Retina (tissue), 1 donor: Measurements from ENCODE around the gene HTR3A.
"Not testable (repeated sequence)": the region's sequence is repeated elsewhere in the genome, so short reads cannot be mapped to it uniquely, and the experiment has no call there.

ENCODE experiments used
- DNase-seq: peaks from one replicate; pipeline ENCODE4 v3.0.0-alpha.2; 2016

HTR3A gene

DNA sequence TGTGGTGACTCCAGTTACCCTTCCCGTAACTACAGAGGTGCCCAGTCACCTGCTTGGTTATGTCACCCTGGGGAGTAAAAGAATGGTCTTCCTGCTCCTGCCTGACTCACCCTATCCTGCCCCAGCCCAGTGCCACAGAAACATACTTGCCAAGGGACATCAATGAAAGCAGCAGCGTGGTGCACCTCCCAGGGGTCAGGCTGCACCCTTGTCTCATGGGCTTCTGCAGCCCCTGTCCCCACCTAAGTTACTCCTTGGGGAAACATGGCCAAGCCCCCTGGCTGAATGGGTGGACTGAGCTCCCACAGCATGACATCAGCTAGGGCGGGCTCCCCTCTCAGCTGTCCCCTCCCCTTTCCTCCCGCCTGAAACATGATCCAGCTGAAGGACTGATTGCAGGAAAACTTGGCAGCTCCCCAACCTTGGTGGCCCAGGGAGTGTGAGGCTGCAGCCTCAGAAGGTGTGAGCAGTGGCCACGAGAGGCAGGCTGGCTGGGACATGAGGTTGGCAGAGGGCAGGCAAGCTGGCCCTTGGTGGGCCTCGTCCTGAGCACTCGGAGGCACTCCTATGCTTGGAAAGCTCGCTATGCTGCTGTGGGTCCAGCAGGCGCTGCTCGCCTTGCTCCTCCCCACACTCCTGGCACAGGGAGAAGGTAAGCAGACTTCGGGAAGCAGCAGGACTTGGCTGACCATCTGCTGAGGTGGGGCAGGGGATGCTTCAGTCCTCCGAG lies at the start of gene HTR3A:
TSS of gene HTR3A (plus strand) at position 368 of the 730 bp plus-strand sequence. CDS start at position 586, 218 bp downstream.
- peak; percentile 60 for DNase-seq

GRCh38 chr11:113926273-113927197 lies 48.4 kb upstream of the HTR3A start:
- DNase-seq = no peak

DNA sequence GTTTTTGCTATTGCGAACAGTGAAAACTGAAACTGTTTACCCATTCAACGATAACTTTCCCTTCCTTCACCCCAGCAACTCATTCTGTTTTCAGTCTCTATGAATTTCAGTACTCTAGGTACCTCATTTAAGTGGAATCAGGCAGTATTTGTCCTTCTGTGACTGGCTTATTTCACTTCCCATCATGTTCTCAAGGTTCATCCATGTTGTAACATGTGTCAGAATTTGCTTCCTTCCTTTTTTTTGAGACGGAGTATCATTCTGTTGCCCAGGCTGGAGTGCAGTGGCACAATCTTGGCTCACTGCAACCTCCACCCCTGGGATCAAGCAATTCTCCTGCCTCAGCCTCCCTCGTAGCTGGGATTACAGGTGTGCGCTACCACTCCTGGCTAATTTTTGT lies 46.6 kb upstream of the HTR3A start:
- no peak for DNase-seq

GRCh38 chr11:113932788-113933187 lies 42.1 kb upstream of the HTR3A start:
- no peak for DNase-seq

GRCh38 chr11:113934193-113934592 lies 40.7 kb upstream of the HTR3A start:
- DNase-seq = not testable (repeated sequence)

DNA sequence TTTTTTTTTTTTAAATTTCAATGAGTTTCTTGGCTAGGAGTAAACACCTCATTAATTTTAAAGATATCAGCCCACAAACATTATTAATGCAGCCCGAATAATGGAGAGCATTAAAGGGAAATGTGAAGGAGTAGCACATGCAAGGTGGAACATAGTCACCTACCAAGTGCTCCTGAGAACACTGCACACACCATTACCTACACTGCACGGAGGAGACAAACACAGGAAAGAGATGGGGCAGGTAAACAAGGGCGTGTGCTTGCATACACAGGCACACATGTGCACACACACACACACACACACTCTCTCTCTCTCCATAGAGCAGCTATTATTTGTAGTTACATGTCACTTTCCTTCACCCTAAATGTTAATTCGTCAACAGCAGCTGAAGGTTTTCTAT lies 40.1 kb upstream of the HTR3A start:
- DNase-seq = no peak

- DNase-seq = no peak
These were observed 39.0 kb upstream of the HTR3A start for GRCh38 chr11:113935858-113936257.

DNA sequence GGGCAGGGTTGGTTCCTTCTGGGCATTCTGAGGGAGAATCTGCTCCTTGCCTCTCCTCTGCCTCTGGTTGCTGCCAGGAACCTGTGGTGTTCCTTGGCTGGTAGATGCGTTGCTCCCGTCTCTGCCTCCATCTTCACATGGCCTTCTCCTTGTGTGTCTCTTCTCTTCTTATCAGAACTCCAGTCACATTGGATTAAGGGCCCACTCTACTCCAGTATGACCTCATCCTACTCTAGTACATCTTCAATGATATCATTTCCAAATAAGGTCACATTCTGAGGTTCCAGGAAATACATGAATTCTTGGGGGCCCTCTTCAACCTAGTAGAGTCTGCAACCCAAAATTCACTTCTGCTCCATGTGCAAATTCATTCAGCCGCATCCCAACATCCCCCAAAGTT lies 37.0 kb upstream of the HTR3A start:
- DNase-seq = no peak

- DNase-seq = no peak
These were observed 32.7 kb upstream of the HTR3A start for GRCh38 chr11:113942256-113942655.

GRCh38 chr11:113946162-113946561 lies 28.7 kb upstream of the HTR3A start:
- DNase-seq = not testable (repeated sequence)

DNA sequence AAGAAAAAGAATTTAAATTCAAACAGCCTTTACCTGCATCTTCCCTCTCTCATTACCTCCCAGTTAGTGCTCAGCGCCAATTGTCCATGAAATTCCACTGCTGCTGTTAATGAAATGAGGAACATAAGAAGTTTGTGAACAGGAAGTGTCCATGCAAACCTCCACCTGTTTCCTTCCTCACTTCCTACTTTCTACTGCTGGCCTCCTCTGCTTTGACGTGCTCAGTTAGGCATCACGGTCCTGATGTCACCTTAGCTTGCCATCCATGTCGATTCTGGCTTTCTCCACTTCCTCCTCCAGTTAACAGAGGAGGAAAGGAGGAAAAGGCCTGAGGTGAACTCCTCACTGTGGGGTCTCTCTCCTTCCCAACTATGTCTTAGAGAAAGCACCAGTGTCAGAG lies 26.9 kb upstream of the HTR3A start:
- DNase-seq = no peak

DNA sequence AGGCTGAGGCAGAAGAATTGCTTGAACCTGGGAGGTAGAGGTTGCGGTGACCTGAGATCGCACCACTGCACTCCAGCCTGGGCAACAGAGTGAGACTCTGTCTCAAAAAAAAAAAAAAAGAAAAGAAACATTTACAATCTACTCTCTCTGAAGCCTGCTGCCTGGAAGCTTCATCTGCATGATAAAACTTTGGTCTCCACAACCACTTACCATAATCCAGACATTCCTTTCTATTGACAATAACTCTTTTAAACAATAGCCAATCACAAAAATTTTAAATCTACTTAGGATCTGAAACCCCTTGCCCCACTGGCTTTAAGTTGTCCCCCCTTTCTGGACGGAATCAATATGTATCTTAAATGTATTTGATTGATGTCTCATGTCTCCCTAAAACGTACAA lies 25.0 kb upstream of the HTR3A start:
- no peak for DNase-seq

GRCh38 chr11:113951537-113951936 lies 23.4 kb upstream of the HTR3A start:
- DNase-seq = no peak

DNA sequence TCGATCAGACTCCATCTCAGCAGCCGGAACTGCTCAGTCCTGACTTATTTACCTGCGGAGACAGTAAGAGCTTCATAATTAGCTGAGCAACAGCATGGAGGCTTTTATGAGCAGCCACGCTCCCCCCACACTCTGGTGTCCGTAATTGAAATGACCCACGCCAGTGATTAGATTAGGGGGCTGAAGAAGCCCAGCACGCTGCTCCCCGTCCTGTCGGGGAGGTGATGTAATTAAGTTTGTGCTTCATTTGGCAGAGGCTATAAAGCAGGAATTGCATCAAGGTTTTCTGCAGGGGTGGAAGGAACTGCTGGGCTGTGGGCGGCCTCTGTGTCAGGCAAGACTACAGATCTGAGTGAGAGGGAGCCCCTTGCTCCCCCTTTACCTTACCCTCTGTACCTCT lies 22.8 kb upstream of the HTR3A start:
- no peak for DNase-seq

- DNase-seq = no peak
These were observed 22.3 kb upstream of the HTR3A start for GRCh38 chr11:113952588-113952987.

- DNase-seq = no peak
These were observed 20.7 kb upstream of the HTR3A start for GRCh38 chr11:113954235-113954634.

DNA sequence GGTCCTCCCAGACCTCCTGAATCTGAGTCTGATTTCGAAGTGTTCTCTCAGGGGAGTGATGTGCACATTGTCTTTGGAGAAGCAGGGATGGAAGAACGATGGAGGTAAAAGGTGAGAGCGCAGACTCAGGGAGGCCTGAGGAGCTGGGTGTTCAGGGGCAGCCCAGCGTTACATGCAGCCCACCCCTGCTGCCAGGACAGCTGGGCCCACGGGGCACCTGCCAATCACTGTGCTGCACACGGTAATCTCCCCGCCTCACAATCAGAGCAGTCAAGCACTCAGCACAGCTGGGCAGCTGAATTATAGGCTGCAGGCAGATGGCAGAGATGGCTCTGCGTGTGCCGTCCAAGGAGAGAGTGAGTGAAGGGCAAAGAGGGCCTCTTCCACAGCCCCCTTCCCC lies 17.9 kb upstream of the HTR3A start:
- peak; percentile 62 for DNase-seq

- DNase-seq = no peak
These were observed 14.1 kb upstream of the HTR3A start for GRCh38 chr11:113960702-113961330.

DNA sequence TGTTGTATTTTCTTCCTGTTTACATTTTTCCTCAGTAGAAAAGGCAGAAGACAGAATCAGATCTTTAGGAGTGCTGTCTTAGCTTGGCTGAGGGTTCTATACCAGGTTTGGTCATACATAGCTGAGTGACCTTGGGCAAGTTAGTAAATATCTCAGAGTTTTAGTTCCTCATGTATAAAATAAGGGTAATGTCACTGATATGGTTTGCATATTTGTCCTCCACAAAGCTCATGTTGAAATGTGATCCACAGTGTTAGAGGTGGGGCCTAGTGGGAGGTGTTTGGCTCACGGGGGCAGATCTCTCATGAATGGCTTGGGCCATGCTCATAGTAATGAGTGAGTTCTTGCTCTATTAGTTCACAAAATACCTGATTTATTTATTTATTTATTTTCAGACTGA lies 7.5 kb upstream of the HTR3A start:
- DNase-seq = no peak

- DNase-seq = no peak
These were observed 3.3 kb upstream of the HTR3A start for GRCh38 chr11:113971506-113972195.

GRCh38 chr11:113977071-113977490 lies 2.2 kb downstream of the HTR3A start:
- DNase-seq = no peak

DNA sequence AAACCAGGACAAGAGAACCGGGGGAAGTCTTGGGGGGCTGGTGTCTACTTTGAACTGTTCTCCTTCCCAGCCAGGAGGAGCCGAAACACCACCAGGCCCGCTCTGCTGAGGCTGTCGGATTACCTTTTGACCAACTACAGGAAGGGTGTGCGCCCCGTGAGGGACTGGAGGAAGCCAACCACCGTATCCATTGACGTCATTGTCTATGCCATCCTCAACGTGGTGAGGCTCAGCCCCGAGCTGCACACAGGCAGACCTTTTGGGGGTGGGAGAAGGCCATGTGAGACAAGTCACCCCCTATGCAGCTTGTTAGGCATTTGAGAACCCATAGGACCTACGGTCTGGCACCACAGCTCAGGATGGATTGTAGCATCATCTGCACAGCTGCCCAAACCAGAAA lies 2.8 kb downstream of the HTR3A start:
- no peak for DNase-seq

GRCh38 chr11:113979431-113979830 lies 4.5 kb downstream of the HTR3A start:
- no peak for DNase-seq
